HCT116 (cell line): Measurements from ENCODE around the gene KCNA3. TPM values are rescaled to one million over a fixed set of nuclear protein-coding genes. Genes with fewer than 3 reads are reported as not detected.

Experiments used
- ATAC-seq: fragments of 200-7000 bp; cut with Tn5 transposase; 2 replicates; pipeline ENCODE4 v1.9.1; 2020; ENCODE audit warnings: mild to moderate bottlenecking, moderate library complexity
- BruUV-seq: library from RNA; stranded (reverse); fragments of 400-500 nt; replicated peaks from 2 replicates; lab custom pipeline; 2021; lab: Mats Ljungman, UMichigan
- CTCF ChIA-PET: fragments of 300-600 bp; sonication (Branson Sonifier 250); formaldehyde crosslinking; loops from one replicate; lab custom pipeline; 2021; ENCODE audit warnings: antibody characterized with exemption; lab: Charles Lee
- POLR2A ChIA-PET: fragments of 300-600, 350-600 bp; sonication (Branson Sonifier 250); formaldehyde crosslinking; loops from one replicate; lab custom pipeline; 2021; ENCODE audit warnings: antibody characterized with exemption; lab: Charles Lee
- RAD21 ChIA-PET, 2 experiments: fragments of 300-600 bp; sonication (Branson Sonifier 250); formaldehyde crosslinking; loops; one replicate each; lab custom pipeline; 2023; ENCODE audit warnings: low total read pairs in 2 of 2; ENCODE audit not compliant: uncharacterized antibody in 2 of 2, unreplicated experiment in 2 of 2, low non-redundant PET in 1 of 2; lab: Charles Lee
- DNase-seq: peaks from one replicate; pipeline ENCODE4 v3.0.0-alpha.2; 2010; ENCODE audit warnings: low read depth, low spot score
- H2AFZ ChIP-seq: fragments of 200-600 bp; shearing (Covaris generic), sonication (generic); 2 replicates; pipeline ENCODE4 v1.6.1; 2017; ENCODE audit warnings: low read depth, mixed run types, mixed read lengths, antibody characterized with exemption, low read length; ENCODE audit not compliant: poor library complexity, severe bottlenecking
- H3K27ac ChIP-seq: 2 replicates; pipeline ENCODE4 v1.5.1; 2012; ENCODE audit warnings: low read depth, low read length
- H3K27me3 ChIP-seq: fragments of 200-600 bp; sonication (generic); 2 replicates; pipeline ENCODE4 v1.6.1; 2016; ENCODE audit warnings: mixed run types, low read length, mixed read lengths; ENCODE audit not compliant: insufficient read depth
- H3K36me3 ChIP-seq, 2 experiments: fragments of 200-500 bp in 1 of 2; fragments of 200-600 bp in 1 of 2; sonication (Bioruptor generic) in 1 of 2; sonication (generic) in 1 of 2; 2 replicates each; pipeline versions ENCODE4 v1.5.1 to v1.6.1; 2014 to 2016; ENCODE audit warnings: low read length in 2 of 2, inconsistent platforms in 1 of 2, mixed read lengths in 1 of 2, mixed run types in 1 of 2; ENCODE audit not compliant: insufficient read depth in 2 of 2, control insufficient read depth in 1 of 2
- H3K4me1 ChIP-seq, 2 experiments: fragments of 200-600 bp in 1 of 2; sonication (generic) in 1 of 2; 2 replicates each; pipeline versions ENCODE4 v1.5.1 to v1.6.1; 2012 to 2017; ENCODE audit warnings: low read length in 2 of 2, inconsistent platforms in 1 of 2, mild to moderate bottlenecking in 1 of 2, mixed read lengths in 1 of 2, mixed run types in 1 of 2, moderate library complexity in 1 of 2; ENCODE audit not compliant: insufficient read depth in 2 of 2, control insufficient read depth in 1 of 2
- H3K4me2 ChIP-seq: fragments of 200-600 bp; sonication (generic); 2 replicates; pipeline ENCODE4 v1.6.1; 2017; ENCODE audit warnings: mixed run types, low read length, mixed read lengths
- H3K4me3 ChIP-seq, 2 experiments: fragments of 200-600 bp in 1 of 2; sonication (generic) in 1 of 2; replicated peaks in 1 of 2; 2 replicates each; pipeline ENCODE4 v1.5.1; 2011 to 2016; ENCODE audit warnings: low read length in 2 of 2, control low read depth in 1 of 2, low read depth in 1 of 2, mild to moderate bottlenecking in 1 of 2, mixed read lengths in 1 of 2, mixed run types in 1 of 2
- H3K79me2 ChIP-seq: fragments of 200-600 bp; sonication (generic); 2 replicates; pipeline ENCODE4 v1.6.1; 2017; ENCODE audit warnings: mild to moderate bottlenecking, mixed run types, low read length, moderate library complexity, mixed read lengths; ENCODE audit not compliant: insufficient read depth
- H3K9ac ChIP-seq: fragments of 200-600 bp; sonication (generic); 2 replicates; pipeline ENCODE4 v1.6.1; 2016; ENCODE audit warnings: low read length, mixed read lengths
- H3K9me2 ChIP-seq: fragments of 200-600 bp; sonication (generic), shearing (Covaris generic); 2 replicates; pipeline ENCODE4 v1.6.1; 2017; ENCODE audit warnings: mixed run types, mild to moderate bottlenecking, moderate library complexity; ENCODE audit not compliant: insufficient read depth
- H3K9me3 ChIP-seq, 2 experiments: fragments of 200-500 bp in 1 of 2; fragments of 200-600 bp in 1 of 2; sonication (Bioruptor generic) in 1 of 2; sonication (generic) in 1 of 2; 2 replicates each; pipeline ENCODE4 v1.6.1; 2014 to 2017; ENCODE audit warnings: low read length in 2 of 2, mixed read lengths in 2 of 2, inconsistent platforms in 1 of 2, low read depth in 1 of 2, mild to moderate bottlenecking in 1 of 2, mixed run types in 1 of 2, moderate library complexity in 1 of 2; ENCODE audit not compliant: control insufficient read depth in 1 of 2, insufficient read depth in 1 of 2
- H4K20me1 ChIP-seq: fragments of 200-600 bp; sonication (generic), shearing (Covaris generic); 2 replicates; pipeline ENCODE4 v1.6.1; 2017; ENCODE audit warnings: mixed run types, mild to moderate bottlenecking, moderate library complexity; ENCODE audit not compliant: insufficient read depth
- CBX3 ChIP-seq: IDR thresholded peaks from 2 replicates; pipeline ENCODE4 v1.6.1; 2012; ENCODE audit warnings: low read depth
- EGR1 ChIP-seq: IDR thresholded peaks from 2 replicates; pipeline ENCODE4 v1.6.1; 2012; ENCODE audit warnings: low read depth
- ELF1 ChIP-seq: IDR thresholded peaks from 2 replicates; pipeline ENCODE4 v1.6.1; 2012; ENCODE audit warnings: low read depth, borderline replicate concordance
- EZH2 ChIP-seq: fragments of 200-600 bp; sonication (generic); IDR thresholded peaks from 2 replicates; pipeline ENCODE4 v1.6.1; 2017; ENCODE audit warnings: antibody characterized with exemption, mixed run types
- EZH2phosphoT487 ChIP-seq: fragments of 200-600 bp; IDR thresholded peaks from 2 replicates; pipeline ENCODE4 v1.6.1; 2018; ENCODE audit warnings: antibody characterized with exemption, borderline replicate concordance
- FOSL1 ChIP-seq: IDR thresholded peaks from 2 replicates; pipeline ENCODE4 v1.6.1; 2012; ENCODE audit warnings: low read depth
- JUND ChIP-seq: IDR thresholded peaks from 2 replicates; pipeline ENCODE4 v1.6.1; 2012
- POLR2A ChIP-seq: IDR thresholded peaks from 2 replicates; pipeline ENCODE4 v1.7.0; 2011; ENCODE audit warnings: borderline replicate concordance; ENCODE audit not compliant: insufficient read depth, insufficient read length; ENCODE audit errors: extremely low read depth
- RAD21 ChIP-seq: IDR thresholded peaks from 2 replicates; pipeline ENCODE4 v1.6.1; 2012; ENCODE audit warnings: low read depth, mild to moderate bottlenecking
- SIN3A ChIP-seq: IDR thresholded peaks from 2 replicates; pipeline ENCODE4 v1.6.1; 2012; ENCODE audit warnings: low read depth
- TCF7L2 ChIP-seq: IDR thresholded peaks from 2 replicates; pipeline ENCODE4 v1.7.0; 2011; ENCODE audit warnings: borderline replicate concordance, inconsistent platforms; ENCODE audit not compliant: insufficient read depth, insufficient read length; ENCODE audit errors: extremely low read depth
- ZFX ChIP-seq: fragments of 450-650 bp; IDR thresholded peaks from 2 replicates; pipeline ENCODE4 v1.6.1; 2017
- ZNF274 ChIP-seq: fragments of 200-500 bp; sonication (Bioruptor generic); IDR thresholded peaks from 2 replicates; pipeline ENCODE4 v1.6.1; 2014; ENCODE audit warnings: mild to moderate bottlenecking, low read depth, low read length, inconsistent platforms
- intact Hi-C: fragments of 100-400 bp; cut with micrococcal nuclease; formaldehyde crosslinking; loops from 2 replicates; pipeline ENCODE4 v1.10.0; 2022
- total RNA-seq: library from RNA; stranded (reverse); gene quantifications from one replicate; pipeline ENCODE4 v1.2.1, GENCODE V29; 2021; ENCODE audit not compliant: unreplicated experiment
- TF ChIP-seq, protein P1 (sequence below), 3 experiments: fragments of 200-600 bp in 1 of 3; sonication (generic) in 1 of 3; IDR thresholded peaks in 2 of 3; conservative IDR thresholded peaks in 1 of 3; 2 replicates each; pipeline ENCODE4 v1.5.1; 2012 to 2017; ENCODE audit warnings: low read depth in 2 of 3, low read length in 2 of 3, antibody characterized with exemption in 1 of 3, borderline replicate concordance in 1 of 3, control low read depth in 1 of 3, mild to moderate bottlenecking in 1 of 3, mixed read lengths in 1 of 3, mixed run types in 1 of 3, moderate library complexity in 1 of 3; ENCODE audit not compliant: insufficient read depth in 1 of 3
- TF ChIP-seq, protein P2 (sequence below): IDR thresholded peaks from 2 replicates; pipeline ENCODE4 v1.6.1; 2011; ENCODE audit warnings: mild to moderate bottlenecking, low read length, moderate library complexity; ENCODE audit not compliant: insufficient replicate concordance; ENCODE audit errors: extremely low read depth
- TF ChIP-seq, protein P3 (sequence below): IDR thresholded peaks from 2 replicates; pipeline ENCODE4 v1.6.1; 2012

Gene KCNA3
- total RNA-seq, 1 experiment from 2014 or later = 0.07 TPM

DNA sequence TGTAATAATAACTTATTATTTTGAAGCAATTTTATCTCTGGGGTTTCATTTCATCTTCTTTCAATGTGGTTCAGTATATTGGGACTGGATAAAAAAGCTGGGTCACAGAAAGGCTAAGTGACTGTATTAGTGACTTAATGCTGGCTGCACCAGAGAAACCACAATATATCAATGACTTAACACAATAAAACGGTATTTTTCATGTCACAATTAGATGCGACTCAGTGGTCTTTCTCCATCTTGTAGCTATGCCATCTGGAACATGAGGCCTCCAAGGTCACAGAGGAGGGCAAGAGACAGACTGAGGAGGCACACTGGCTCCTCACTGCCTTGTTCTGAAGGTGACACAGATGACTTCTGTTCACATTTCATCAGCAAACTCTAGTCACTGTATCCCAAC lies 26.0 kb upstream of the KCNA3 start (continued):
- TF ChIP-seq, protein P1, sequence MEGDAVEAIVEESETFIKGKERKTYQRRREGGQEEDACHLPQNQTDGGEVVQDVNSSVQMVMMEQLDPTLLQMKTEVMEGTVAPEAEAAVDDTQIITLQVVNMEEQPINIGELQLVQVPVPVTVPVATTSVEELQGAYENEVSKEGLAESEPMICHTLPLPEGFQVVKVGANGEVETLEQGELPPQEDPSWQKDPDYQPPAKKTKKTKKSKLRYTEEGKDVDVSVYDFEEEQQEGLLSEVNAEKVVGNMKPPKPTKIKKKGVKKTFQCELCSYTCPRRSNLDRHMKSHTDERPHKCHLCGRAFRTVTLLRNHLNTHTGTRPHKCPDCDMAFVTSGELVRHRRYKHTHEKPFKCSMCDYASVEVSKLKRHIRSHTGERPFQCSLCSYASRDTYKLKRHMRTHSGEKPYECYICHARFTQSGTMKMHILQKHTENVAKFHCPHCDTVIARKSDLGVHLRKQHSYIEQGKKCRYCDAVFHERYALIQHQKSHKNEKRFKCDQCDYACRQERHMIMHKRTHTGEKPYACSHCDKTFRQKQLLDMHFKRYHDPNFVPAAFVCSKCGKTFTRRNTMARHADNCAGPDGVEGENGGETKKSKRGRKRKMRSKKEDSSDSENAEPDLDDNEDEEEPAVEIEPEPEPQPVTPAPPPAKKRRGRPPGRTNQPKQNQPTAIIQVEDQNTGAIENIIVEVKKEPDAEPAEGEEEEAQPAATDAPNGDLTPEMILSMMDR (IDR thresholded peaks at IDR 0.05 in 2 of 3, conservative IDR thresholded peaks at IDR 0.05 in 1 of 3; ENCODE audit: borderline replicate concordance in 1 of 3, insufficient read depth in 1 of 3, low read depth in 2 of 3, low read length in 2 of 3) = no peak
- no peak for TF ChIP-seq ZFX
- TF ChIP-seq, protein P2, sequence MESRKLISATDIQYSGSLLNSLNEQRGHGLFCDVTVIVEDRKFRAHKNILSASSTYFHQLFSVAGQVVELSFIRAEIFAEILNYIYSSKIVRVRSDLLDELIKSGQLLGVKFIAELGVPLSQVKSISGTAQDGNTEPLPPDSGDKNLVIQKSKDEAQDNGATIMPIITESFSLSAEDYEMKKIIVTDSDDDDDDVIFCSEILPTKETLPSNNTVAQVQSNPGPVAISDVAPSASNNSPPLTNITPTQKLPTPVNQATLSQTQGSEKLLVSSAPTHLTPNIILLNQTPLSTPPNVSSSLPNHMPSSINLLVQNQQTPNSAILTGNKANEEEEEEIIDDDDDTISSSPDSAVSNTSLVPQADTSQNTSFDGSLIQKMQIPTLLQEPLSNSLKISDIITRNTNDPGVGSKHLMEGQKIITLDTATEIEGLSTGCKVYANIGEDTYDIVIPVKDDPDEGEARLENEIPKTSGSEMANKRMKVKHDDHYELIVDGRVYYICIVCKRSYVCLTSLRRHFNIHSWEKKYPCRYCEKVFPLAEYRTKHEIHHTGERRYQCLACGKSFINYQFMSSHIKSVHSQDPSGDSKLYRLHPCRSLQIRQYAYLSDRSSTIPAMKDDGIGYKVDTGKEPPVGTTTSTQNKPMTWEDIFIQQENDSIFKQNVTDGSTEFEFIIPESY = no peak
- TF ChIP-seq SIN3A = no peak
- no peak for TF ChIP-seq EZH2

DNA sequence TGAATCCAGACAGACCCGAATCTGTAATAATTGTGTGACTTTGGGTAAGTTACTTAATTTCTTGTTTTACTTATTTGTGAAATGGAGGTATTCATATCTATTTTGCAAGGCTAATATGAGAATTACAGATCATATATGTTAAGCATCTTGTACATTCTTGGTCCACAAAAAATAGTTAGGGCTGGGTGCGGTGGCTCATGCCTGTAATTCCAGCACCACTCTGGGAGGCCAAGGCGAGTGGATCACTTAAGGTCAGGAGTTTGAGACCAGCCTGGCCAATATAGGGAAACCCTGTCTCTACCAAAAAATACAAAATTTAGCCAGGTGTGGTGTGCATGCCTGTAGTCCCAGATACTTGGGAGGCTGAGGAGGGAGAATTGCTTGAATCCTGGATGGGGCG lies 22.9 kb upstream of the KCNA3 start:
- Histone ChIP-seq H3K36me3 (no peaks in the 10 kb centered on the region), H3K9me3 (0 out of 4 replicates have a peak, but pooled peaks cover 0 to 3% of the 10 kb centered on the region in 2 experiments), H3K4me3 (no peak overlapping the region), H3K79me2 (no peaks in the 10 kb centered on the region), H2AFZ (no peak overlapping the region), H3K9me2 (no peaks in the 10 kb centered on the region), H3K27ac (no peak overlapping the region), H3K4me2 (no peak overlapping the region), H3K27me3 (peaks cover 51% of the 10 kb centered on the region), H3K9ac (no peak overlapping the region), H4K20me1 (no peaks in the 10 kb centered on the region), H3K4me1 (no peaks in the 10 kb centered on the region)
- ChIA-PET CTCF (no interaction called here), POLR2A (no interaction called here), RAD21 (no interaction called here)
- no peak for DNase-seq
- no peak for ATAC-seq
- intact Hi-C loops = no loop called here
- no TSS peak for BruUV-seq
- TF ChIP-seq TCF7L2 (no peak), EGR1 (no peak), RAD21 (no peak), JUND (no peak), ZNF274 (no peak), CBX3 (no peak), FOSL1 (no peak), EZH2 (no peak), EZH2phosphoT487 (no peak), ELF1 (no peak), POLR2A (no peak), ZFX (no peak), SIN3A (no peak)
- TF ChIP-seq, protein P2 = no peak
- TF ChIP-seq, protein P3, sequence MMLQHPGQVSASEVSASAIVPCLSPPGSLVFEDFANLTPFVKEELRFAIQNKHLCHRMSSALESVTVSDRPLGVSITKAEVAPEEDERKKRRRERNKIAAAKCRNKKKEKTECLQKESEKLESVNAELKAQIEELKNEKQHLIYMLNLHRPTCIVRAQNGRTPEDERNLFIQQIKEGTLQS = no peak
- TF ChIP-seq, protein P1 (IDR thresholded peaks at IDR 0.05 in 2 of 3, conservative IDR thresholded peaks at IDR 0.05 in 1 of 3; ENCODE audit: borderline replicate concordance in 1 of 3, insufficient read depth in 1 of 3, low read depth in 2 of 3, low read length in 2 of 3) = no peak
